ENCODE data around the gene PSMD12. TPM values are rescaled to one million over a fixed set of nuclear protein-coding genes. Genes with fewer than 3 reads are reported as not detected.
A peak's percentile ranks its signal among the peaks of the same experiment; 100 is the strongest.

PSMD12 gene
- total and polyA plus RNA-seq, 9 of the 15 experiments (the other 6 are each of a cell fraction or from before 2014, with no cell fraction given) = 36.6 to 150 (median 65.5) TPM

- TF ChIP-seq GABPA (tag; conservative IDR thresholded peaks at IDR 0.05; ENCODE audit: low read depth) = no peak
- TF ChIP-seq ARHGAP35 (IDR thresholded peaks at IDR 0.05; ENCODE audit: partially characterized antibody) = no peak
- TF ChIP-seq RB1 (IDR thresholded peaks at IDR 0.05; ENCODE audit: low read depth) = peak; percentile 53; the same call in 1 of the 2 replicates
- TF ChIP-seq ZNF274 (IDR thresholded peaks at IDR 0.05; ENCODE audit: borderline replicate concordance, low read depth, low read length) = no peak
- TF ChIP-seq L3MBTL2 (IDR thresholded peaks at IDR 0.05) = peak; percentile 44; the same call in 1 of the 2 replicates
- TF ChIP-seq REST (IDR thresholded peaks at IDR 0.05; ENCODE audit: borderline replicate concordance) = peak; percentile 66; the same call in 1 of the 2 replicates
- TF ChIP-seq REST (CRISPR knock-in tag; IDR thresholded peaks at IDR 0.05; ENCODE audit: low read depth) = no peak
- TF ChIP-seq TAF7 (tag; IDR thresholded peaks at IDR 0.05) = no peak
- no peak for TF ChIP-seq PCBP2 (IDR thresholded peaks at IDR 0.05; ENCODE audit: low read depth, low read length, poor library complexity, severe bottlenecking)
- no peak for TF ChIP-seq ZNF121 (CRISPR knock-in tag; conservative IDR thresholded peaks at IDR 0.05)
- TF ChIP-seq MTA3 (IDR thresholded peaks at IDR 0.05; ENCODE audit: borderline replicate concordance) = peak; percentile 61; the same call in 1 of the 2 replicates
- peak; percentile 19; the same call in 1 of the 2 replicates for TF ChIP-seq TFAP4 (CRISPR knock-in tag; IDR thresholded peaks at IDR 0.05; ENCODE audit: borderline replicate concordance)
- no peak for TF ChIP-seq DPF2 (IDR thresholded peaks at IDR 0.05)
- no peak for TF ChIP-seq POLR2AphosphoS2 (IDR thresholded peaks at IDR 0.05; ENCODE audit: low read length)
- peak; percentile 75 for TF ChIP-seq CC2D1A (IDR thresholded peaks at IDR 0.05)
- no peak for TF ChIP-seq DNMT1 (IDR thresholded peaks at IDR 0.05)
- TF ChIP-seq FOXP4 (CRISPR knock-in tag; IDR thresholded peaks at IDR 0.05; ENCODE audit: borderline replicate concordance) = no peak
Measured at GRCh38 chr17:67293251-67294203, 72.8 kb downstream of the PSMD12 start (continued).

Measured in K562 (cell line).